GM19025 (cell line): ENCODE measurements around the gene NTRK3.

Source experiments
- ATAC-seq: cut with Tn5 transposase; IDR thresholded peaks from one replicate; pipeline ENCODE4 v1.9.1; 2021; ENCODE audit warnings: mild to moderate bottlenecking, low read depth, moderate library complexity; ENCODE audit not compliant: unreplicated experiment

The NTRK3 gene

GRCh38 chr15:88188300-88188699 is 68.2 kb downstream of the NTRK3 start:
- no peak for ATAC-seq

GRCh38 chr15:88187195-88187594 is 69.3 kb downstream of the NTRK3 start:
- no peak for ATAC-seq

- ATAC-seq, result no peak
These were observed 71.0 kb downstream of the NTRK3 start for GRCh38 chr15:88185584-88185983.

GRCh38 chr15:88181613-88182012 is 74.9 kb downstream of the NTRK3 start:
- ATAC-seq, result no peak

GRCh38 chr15:88179562-88179961 is 77.0 kb downstream of the NTRK3 start:
- peak; percentile 79 for ATAC-seq

GRCh38 chr15:88178631-88179030 is 77.9 kb downstream of the NTRK3 start:
- ATAC-seq, result no peak

GRCh38 chr15:88177451-88177850 is 79.1 kb downstream of the NTRK3 start:
- no peak for ATAC-seq

GRCh38 chr15:88174571-88174970 is 82.0 kb downstream of the NTRK3 start:
- ATAC-seq, result no peak

- ATAC-seq, result no peak
These were observed 90.2 kb downstream of the NTRK3 start for GRCh38 chr15:88166082-88166993.

- no peak for ATAC-seq
These were observed 94.9 kb downstream of the NTRK3 start for GRCh38 chr15:88161636-88162035.

GRCh38 chr15:88155310-88155709 is 101.2 kb downstream of the NTRK3 start:
- ATAC-seq, result no peak

- ATAC-seq, result no peak
These were observed 103.9 kb downstream of the NTRK3 start for GRCh38 chr15:88152672-88153071.

- ATAC-seq, result no peak
These were observed 108.8 kb downstream of the NTRK3 start for GRCh38 chr15:88147760-88148159.

GRCh38 chr15:88144921-88145653 is 111.5 kb downstream of the NTRK3 start:
- ATAC-seq, result no peak

- ATAC-seq, result no peak
These were observed 114.4 kb downstream of the NTRK3 start for GRCh38 chr15:88142121-88142520.

- no peak for ATAC-seq
These were observed 115.2 kb downstream of the NTRK3 start for GRCh38 chr15:88141269-88141889.

GRCh38 chr15:88140398-88140797 is 116.1 kb downstream of the NTRK3 start:
- ATAC-seq, result no peak

GRCh38 chr15:88139936-88140335 is 116.6 kb downstream of the NTRK3 start:
- ATAC-seq, result no peak

GRCh38 chr15:88133795-88134194 is 122.7 kb downstream of the NTRK3 start:
- no peak for ATAC-seq

GRCh38 chr15:88132499-88132898 is 124.0 kb downstream of the NTRK3 start:
- ATAC-seq, result no peak

GRCh38 chr15:88131937-88132336 is 124.6 kb downstream of the NTRK3 start:
- no peak for ATAC-seq
